ENCODE data around the gene ACSS2.

Gene ACSS2

DNA sequence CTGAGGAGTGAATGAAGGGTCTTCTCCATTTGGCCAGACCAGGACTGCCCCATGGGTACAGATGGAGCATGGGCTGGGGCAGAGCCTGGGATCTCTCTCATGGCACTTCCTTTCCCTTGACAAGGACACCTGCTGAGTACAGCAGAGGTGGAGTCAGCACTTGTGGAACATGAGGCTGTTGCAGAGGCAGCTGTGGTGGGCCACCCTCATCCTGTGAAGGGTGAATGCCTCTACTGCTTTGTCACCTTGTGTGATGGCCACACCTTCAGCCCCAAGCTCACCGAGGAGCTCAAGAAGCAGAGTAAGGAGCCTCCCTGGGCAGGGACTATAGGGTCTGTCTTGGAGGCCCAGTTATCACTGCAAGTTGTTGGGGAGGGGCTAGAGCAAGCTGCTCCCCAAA is 49.6 kb downstream of the ACSS2 start:
- H3K4me1 ChIP-seq (ENCODE audit: control insufficient read depth in 1 of 2, insufficient read depth in 2 of 2, low read length in 2 of 2) = peaks cover 9 to 14% of the 10 kb centered on the region in 2 experiments

DNA sequence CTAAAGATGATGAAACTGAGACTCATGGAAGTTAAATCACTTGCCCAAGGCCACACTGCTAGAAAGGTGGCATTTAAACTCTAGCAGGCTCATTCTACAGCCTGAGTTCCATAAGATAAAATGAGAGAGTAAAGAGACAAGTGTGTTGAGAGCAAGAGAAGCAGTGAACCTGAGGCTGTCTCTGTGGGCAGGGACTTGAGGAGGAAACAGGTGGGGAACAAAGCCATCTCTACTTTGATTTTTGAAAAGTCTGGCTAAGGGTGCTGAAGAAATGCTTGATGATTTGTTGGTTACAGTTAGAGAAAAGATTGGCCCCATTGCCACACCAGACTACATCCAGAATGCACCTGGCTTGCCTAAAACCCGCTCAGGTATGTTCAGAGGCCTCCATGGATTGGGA is 50.2 kb downstream of the ACSS2 start:
- Histone ChIP-seq H3K4ac (ENCODE audit: low read depth, low read length) (no peak overlapping the region), H3K36me3 (ENCODE audit: control insufficient read depth in 1 of 2, insufficient read depth in 2 of 2, low read length in 2 of 2) (peaks cover 41 to 70% of the 10 kb centered on the region in 2 experiments)

More for the DNA sequence above, 49.6 kb downstream of the ACSS2 start:
- no peak overlapping the region for H3K18ac ChIP-seq (ENCODE audit: low read length)
- H2AFZ ChIP-seq (ENCODE audit: insufficient read depth, low read length, poor library complexity) = no peak overlapping the region
- peaks cover 2% of the 10 kb centered on the region for H3K79me1 ChIP-seq (ENCODE audit: low read length)
- no peak overlapping the region for H3K27ac ChIP-seq (ENCODE audit: low read depth, low read length)
- no peak overlapping the region for H3K4me2 ChIP-seq (ENCODE audit: low read length)
- H3K4me3 ChIP-seq (ENCODE audit: low read depth, low read length) = peak overlapping the region; percentile 16
- peaks cover 42 to 70% of the 10 kb centered on the region in 2 experiments for H3K36me3 ChIP-seq (ENCODE audit: control insufficient read depth in 1 of 2, insufficient read depth in 2 of 2, low read length in 2 of 2)
- H4K12ac ChIP-seq (ENCODE audit: low read depth, low read length) = no peak overlapping the region
- no peaks in the 10 kb centered on the region for H3K27me3 ChIP-seq (ENCODE audit: insufficient read depth, low read length)
- no CpG with 5 or more reads among the region's 1 CpG for WGBS (ENCODE audit: extremely low coverage, insufficient coverage, insufficient read length)
- no peak overlapping the region for H3K14ac ChIP-seq (ENCODE audit: low read length)
- peaks cover 5% of the 10 kb centered on the region for H3K9me3 ChIP-seq (ENCODE audit: insufficient read depth, low read depth, low read length)
- H2BK5ac ChIP-seq (ENCODE audit: low read depth, low read length, poor library complexity) = no peak overlapping the region
- H3K9ac ChIP-seq (ENCODE audit: low read length) = no peak overlapping the region
- no peak overlapping the region for H2BK120ac ChIP-seq (ENCODE audit: insufficient read depth, low read length, poor library complexity)
- peak in 1 of 2 donors; percentile 25 for DNase-seq
- no peak overlapping the region for H3K23ac ChIP-seq (ENCODE audit: low read length)
- H3K4ac ChIP-seq (ENCODE audit: low read depth, low read length) = no peak overlapping the region
- H3K79me2 ChIP-seq (ENCODE audit: control insufficient read depth, insufficient read depth, low read length, poor library complexity) = no peaks in the 10 kb centered on the region
- H2AK5ac ChIP-seq (ENCODE audit: low read length) = no peak overlapping the region
- H4K91ac ChIP-seq (ENCODE audit: low read depth, low read length) = no peak overlapping the region
- H2BK12ac ChIP-seq (ENCODE audit: low read length) = no peak overlapping the region
- H4K8ac ChIP-seq (ENCODE audit: low read depth, low read length) = no peak overlapping the region

GRCh38 chr20:34927736-34928135 is 51.3 kb downstream of the ACSS2 start:
- no peak overlapping the region for H2BK120ac ChIP-seq (ENCODE audit: insufficient read depth, low read length, poor library complexity)
- H3K27ac ChIP-seq (ENCODE audit: low read depth, low read length) = no peak overlapping the region
- H3K9ac ChIP-seq (ENCODE audit: low read length) = no peak overlapping the region
- no peak overlapping the region for H2BK5ac ChIP-seq (ENCODE audit: low read depth, low read length, poor library complexity)
- H3K4ac ChIP-seq (ENCODE audit: low read depth, low read length) = no peak overlapping the region
- H3K27me3 ChIP-seq (ENCODE audit: insufficient read depth, low read length) = no peaks in the 10 kb centered on the region
- no peak overlapping the region for H3K18ac ChIP-seq (ENCODE audit: low read length)
- WGBS (ENCODE audit: extremely low coverage, insufficient coverage, insufficient read length) = no CpG with 5 or more reads among the region's 1 CpG
- H3K4me2 ChIP-seq (ENCODE audit: low read length) = no peak overlapping the region
- H3K36me3 ChIP-seq (ENCODE audit: control insufficient read depth in 1 of 2, insufficient read depth in 2 of 2, low read length in 2 of 2) = peaks cover 42 to 75% of the 10 kb centered on the region in 2 experiments
- no peak overlapping the region for H3K14ac ChIP-seq (ENCODE audit: low read length)
- H4K12ac ChIP-seq (ENCODE audit: low read depth, low read length) = no peak overlapping the region
- H2AFZ ChIP-seq (ENCODE audit: insufficient read depth, low read length, poor library complexity) = no peak overlapping the region
- H2AK5ac ChIP-seq (ENCODE audit: low read length) = no peak overlapping the region
- no peak overlapping the region for H3K23ac ChIP-seq (ENCODE audit: low read length)
- DNase-seq = peak; percentile 16 to 73
- H4K91ac ChIP-seq (ENCODE audit: low read depth, low read length) = no peak overlapping the region
- peaks cover 6 to 8% of the 10 kb centered on the region in 2 experiments for H3K4me1 ChIP-seq (ENCODE audit: control insufficient read depth in 1 of 2, insufficient read depth in 2 of 2, low read length in 2 of 2)
- H3K79me1 ChIP-seq (ENCODE audit: low read length) = peaks cover 2% of the 10 kb centered on the region
- H2BK12ac ChIP-seq (ENCODE audit: low read length) = no peak overlapping the region
- peaks cover 3% of the 10 kb centered on the region for H3K9me3 ChIP-seq (ENCODE audit: insufficient read depth, low read depth, low read length)
- H3K79me2 ChIP-seq (ENCODE audit: control insufficient read depth, insufficient read depth, low read length, poor library complexity) = no peaks in the 10 kb centered on the region
- no peak overlapping the region for H4K8ac ChIP-seq (ENCODE audit: low read depth, low read length)
- no peak overlapping the region for H3K4me3 ChIP-seq (ENCODE audit: low read depth, low read length)

More for the DNA sequence above, 50.2 kb downstream of the ACSS2 start:
- Histone ChIP-seq H3K18ac (ENCODE audit: low read length) (no peak overlapping the region), H3K23ac (ENCODE audit: low read length) (no peak overlapping the region), H4K91ac (ENCODE audit: low read depth, low read length) (no peak overlapping the region), H2AFZ (ENCODE audit: insufficient read depth, low read length, poor library complexity) (no peak overlapping the region), H3K9me3 (ENCODE audit: insufficient read depth, low read depth, low read length) (peaks cover 3% of the 10 kb centered on the region), H3K9ac (ENCODE audit: low read length) (no peak overlapping the region), H2BK12ac (ENCODE audit: low read length) (no peak overlapping the region), H3K27ac (ENCODE audit: low read depth, low read length) (no peak overlapping the region), H4K8ac (ENCODE audit: low read depth, low read length) (no peak overlapping the region), H3K4me1 (ENCODE audit: control insufficient read depth in 1 of 2, insufficient read depth in 2 of 2, low read length in 2 of 2) (peaks cover 9 to 14% of the 10 kb centered on the region in 2 experiments), H3K14ac (ENCODE audit: low read length) (no peak overlapping the region), H3K4me2 (ENCODE audit: low read length) (no peak overlapping the region), H3K27me3 (ENCODE audit: insufficient read depth, low read length) (no peaks in the 10 kb centered on the region), H4K12ac (ENCODE audit: low read depth, low read length) (no peak overlapping the region), H2AK5ac (ENCODE audit: low read length) (no peak overlapping the region), H3K79me2 (ENCODE audit: control insufficient read depth, insufficient read depth, low read length, poor library complexity) (no peaks in the 10 kb centered on the region), H3K79me1 (ENCODE audit: low read length) (peaks cover 2% of the 10 kb centered on the region), H2BK5ac (ENCODE audit: low read depth, low read length, poor library complexity) (no peak overlapping the region), H2BK120ac (ENCODE audit: insufficient read depth, low read length, poor library complexity) (no peak overlapping the region), H3K4me3 (ENCODE audit: low read depth, low read length) (no peak overlapping the region)
- no CpG with 5 or more reads among the region's 1 CpG for WGBS (ENCODE audit: extremely low coverage, insufficient coverage, insufficient read length)
- peak in 1 of 2 donors; percentile 15 for DNase-seq

- H4K12ac ChIP-seq (ENCODE audit: low read depth, low read length) = no peak overlapping the region
- DNase-seq = no peak
- peaks cover 6 to 8% of the 10 kb centered on the region in 2 experiments for H3K4me1 ChIP-seq (ENCODE audit: control insufficient read depth in 1 of 2, insufficient read depth in 2 of 2, low read length in 2 of 2)
- whole genome bisulfite sequencing (ENCODE audit: extremely low coverage, insufficient coverage, insufficient read length) = no CpG with 5 or more reads among the region's 2 CpGs
- no peaks in the 10 kb centered on the region for H3K27me3 ChIP-seq (ENCODE audit: insufficient read depth, low read length)
- no peak overlapping the region for H3K4me3 ChIP-seq (ENCODE audit: low read depth, low read length)
- H3K18ac ChIP-seq (ENCODE audit: low read length) = no peak overlapping the region
- no peak overlapping the region for H2BK12ac ChIP-seq (ENCODE audit: low read length)
- H2BK120ac ChIP-seq (ENCODE audit: insufficient read depth, low read length, poor library complexity) = no peak overlapping the region
- peaks cover 2% of the 10 kb centered on the region for H3K79me1 ChIP-seq (ENCODE audit: low read length)
- H2BK5ac ChIP-seq (ENCODE audit: low read depth, low read length, poor library complexity) = no peak overlapping the region
- no peak overlapping the region for H3K4ac ChIP-seq (ENCODE audit: low read depth, low read length)
- H2AK5ac ChIP-seq (ENCODE audit: low read length) = no peak overlapping the region
- H4K8ac ChIP-seq (ENCODE audit: low read depth, low read length) = no peak overlapping the region
- no peak overlapping the region for H4K91ac ChIP-seq (ENCODE audit: low read depth, low read length)
- H2AFZ ChIP-seq (ENCODE audit: insufficient read depth, low read length, poor library complexity) = no peak overlapping the region
- no peak overlapping the region for H3K27ac ChIP-seq (ENCODE audit: low read depth, low read length)
- H3K9me3 ChIP-seq (ENCODE audit: insufficient read depth, low read depth, low read length) = peaks cover 5% of the 10 kb centered on the region
- H3K9ac ChIP-seq (ENCODE audit: low read length) = no peak overlapping the region
- no peaks in the 10 kb centered on the region for H3K79me2 ChIP-seq (ENCODE audit: control insufficient read depth, insufficient read depth, low read length, poor library complexity)
- no peak overlapping the region for H3K23ac ChIP-seq (ENCODE audit: low read length)
- no peak overlapping the region for H3K14ac ChIP-seq (ENCODE audit: low read length)
- no peak overlapping the region for H3K4me2 ChIP-seq (ENCODE audit: low read length)
- H3K36me3 ChIP-seq (ENCODE audit: control insufficient read depth in 1 of 2, insufficient read depth in 2 of 2, low read length in 2 of 2) = peaks cover 43 to 73% of the 10 kb centered on the region in 2 experiments
These were observed 52.0 kb downstream of the ACSS2 start for GRCh38 chr20:34928411-34928810.
